Measurements from ENCODE around the gene HDGFL2.
A peak's percentile ranks its signal among the peaks of the same experiment; 100 is the strongest.
"Not testable (repeated sequence)": the region's sequence is repeated elsewhere in the genome, so short reads cannot be mapped to it uniquely, and the experiment has no call there.

The HDGFL2 gene

DNA sequence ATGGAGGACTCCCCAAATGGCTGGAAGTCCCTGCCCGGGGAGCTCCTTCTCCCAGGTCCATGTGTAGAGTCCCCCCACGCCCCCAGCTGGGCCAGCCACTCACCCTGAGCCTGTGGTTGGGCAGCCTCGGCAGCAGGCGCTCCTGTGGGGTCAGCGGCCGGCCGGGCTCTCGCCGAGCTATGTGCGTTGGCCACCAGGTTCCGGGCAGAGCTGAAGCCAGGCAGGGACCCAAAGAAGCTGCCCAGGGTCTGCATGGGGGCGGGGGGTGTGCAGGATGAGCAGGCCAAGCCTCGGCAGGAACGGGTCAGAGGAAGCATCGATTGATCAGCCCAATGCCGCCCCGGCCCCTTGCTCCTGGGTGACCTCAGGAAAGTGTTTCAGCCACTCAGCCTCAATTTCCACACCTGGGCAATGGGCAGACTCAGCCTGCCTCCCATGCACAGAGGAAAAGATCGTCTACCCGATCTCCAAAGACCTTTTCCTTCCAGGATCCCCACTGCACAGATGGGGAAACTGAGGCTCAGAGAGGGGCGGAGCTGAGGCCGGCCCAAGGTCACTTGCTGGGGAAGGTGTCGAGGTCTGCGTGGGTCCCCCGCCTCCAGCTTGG is 45.5 kb downstream of the HDGFL2 start:
- no peak for DNase-seq

DNA sequence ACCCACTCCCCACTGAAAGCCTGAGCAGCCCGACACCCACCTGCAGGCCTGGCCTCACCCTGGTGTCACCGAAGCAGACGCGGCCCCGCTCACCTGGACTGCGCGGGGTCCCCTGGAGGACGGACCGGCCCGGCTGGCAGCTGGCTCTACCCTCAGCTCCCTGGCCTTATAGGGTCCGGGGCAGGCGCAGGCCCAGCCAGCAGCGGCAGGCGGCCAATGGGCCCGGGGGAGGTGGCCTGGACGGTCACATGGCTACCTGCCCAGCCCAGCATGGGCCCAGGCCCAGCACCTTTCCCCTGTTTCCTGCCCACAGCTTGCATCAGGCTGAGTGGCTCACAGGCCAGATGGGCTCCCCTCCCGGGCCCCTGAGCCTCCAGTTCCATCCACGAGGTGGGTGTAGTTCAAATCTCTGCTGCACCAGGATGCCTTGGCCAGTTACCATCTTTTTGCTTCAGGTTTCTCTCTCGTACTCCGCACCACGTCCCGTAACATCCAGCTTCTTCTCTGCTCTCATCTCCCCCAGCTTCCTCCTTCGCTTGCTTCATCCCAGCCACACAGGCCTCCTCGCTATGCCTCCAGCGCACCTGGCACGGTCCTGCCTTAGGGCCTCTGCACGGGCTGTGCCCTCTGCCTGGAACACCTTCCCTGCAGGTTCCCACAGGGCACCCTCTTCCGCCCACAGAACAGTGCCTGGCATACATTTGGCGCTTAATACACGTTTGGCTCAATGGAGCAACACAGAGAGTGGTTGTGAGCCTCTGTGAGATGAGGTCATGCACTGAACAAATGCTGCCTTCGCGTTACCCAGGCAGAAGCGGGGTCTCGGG is 46.5 kb downstream of the HDGFL2 start, which contains the start of gene PLIN4:
Gene PLIN4 (minus strand): TSS at position 142 of the 827 bp plus-strand sequence. CDS start 214 bp downstream, outside the sequence.
- no peak for DNase-seq

DNA sequence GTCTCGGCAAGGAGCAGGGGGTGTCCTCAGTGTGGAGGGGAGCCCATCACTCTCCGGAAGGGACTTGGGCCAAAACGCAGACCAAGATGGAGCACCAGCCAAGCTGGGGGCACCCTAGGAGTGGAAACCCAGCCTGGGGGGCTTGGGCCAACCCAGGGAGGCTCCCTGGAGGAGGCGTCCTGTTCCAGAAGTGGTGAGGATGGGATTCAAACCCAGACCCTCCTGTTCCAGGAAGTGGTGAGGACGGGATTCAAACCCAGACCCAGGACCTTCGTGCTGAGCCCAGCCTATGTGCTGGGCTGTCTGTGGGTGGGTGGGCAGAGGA is 47.0 kb downstream of the HDGFL2 start:
- DNase-seq, result no peak

DNA sequence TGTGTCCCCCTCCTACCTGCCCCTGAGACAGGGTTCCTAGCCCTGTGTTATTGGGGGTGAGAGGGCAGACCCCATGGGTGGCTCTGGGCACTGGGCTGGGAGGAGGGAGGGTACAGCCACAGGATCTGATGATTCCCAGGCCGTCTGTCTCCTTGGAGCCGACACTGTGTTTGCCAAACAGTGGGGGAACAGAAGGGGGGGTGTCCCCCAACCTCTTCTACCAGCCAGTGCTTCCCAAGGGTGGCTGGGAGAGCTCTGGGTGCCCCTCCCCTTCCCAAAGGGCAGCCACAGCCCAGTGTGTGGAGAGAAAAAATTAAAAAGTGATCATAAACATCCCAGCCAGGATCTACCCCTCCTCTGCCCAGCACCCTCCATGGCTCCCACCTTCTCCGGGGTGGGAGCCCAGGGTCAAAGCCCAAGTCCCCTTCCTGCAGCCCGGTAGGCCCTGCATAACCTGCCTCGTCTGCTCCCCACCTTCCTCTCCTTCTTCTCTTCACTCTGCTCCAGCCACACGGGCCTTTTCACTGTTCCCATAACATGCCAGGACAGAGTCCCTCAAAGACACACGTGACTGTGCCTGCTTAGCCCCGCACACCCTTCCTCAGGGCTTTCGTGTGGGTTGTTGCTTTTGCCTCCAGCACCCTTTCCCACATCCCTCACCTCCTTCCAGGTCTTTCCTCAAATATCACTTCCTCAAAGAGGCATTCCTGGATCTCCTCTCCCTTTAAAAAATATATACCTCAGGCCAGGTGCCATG is 47.6 kb downstream of the HDGFL2 start:
- DNase-seq, result no peak

DNA sequence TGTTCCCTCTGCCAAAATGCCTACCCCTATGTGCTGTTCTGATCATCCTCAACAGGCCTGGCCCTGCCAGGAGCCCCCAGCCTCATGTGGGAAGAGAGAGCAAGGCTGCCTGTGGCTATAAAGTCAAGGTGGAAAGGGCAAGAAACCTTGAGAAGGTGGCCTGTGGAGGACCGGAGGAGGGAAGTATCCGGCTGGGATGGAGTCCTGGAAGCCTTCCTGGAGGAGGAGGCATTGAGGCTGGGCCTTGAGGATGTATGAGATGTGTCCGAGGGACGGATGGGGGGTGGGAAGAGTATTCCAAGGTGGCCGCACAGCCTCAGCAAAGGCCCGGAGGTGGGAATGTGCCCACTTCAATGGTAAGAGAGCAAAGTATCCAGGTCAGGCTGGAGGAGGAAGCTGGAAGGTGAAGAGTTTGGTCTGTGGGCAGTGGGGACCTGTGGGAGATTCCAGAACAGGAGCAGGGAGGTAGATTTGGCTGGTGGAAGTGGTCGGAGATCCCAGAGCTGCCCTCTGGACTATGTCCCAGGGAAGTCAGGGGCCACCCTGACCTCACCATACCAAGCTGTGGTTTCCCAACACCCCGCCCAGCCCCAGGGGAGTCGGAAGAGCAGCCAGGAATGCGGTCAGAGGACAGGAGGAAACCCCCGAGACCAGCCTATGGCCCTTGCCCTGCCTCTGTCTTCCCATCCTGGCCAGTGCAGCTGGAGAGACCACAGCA is 49.2 kb downstream of the HDGFL2 start:
- no peak for DNase-seq

DNA sequence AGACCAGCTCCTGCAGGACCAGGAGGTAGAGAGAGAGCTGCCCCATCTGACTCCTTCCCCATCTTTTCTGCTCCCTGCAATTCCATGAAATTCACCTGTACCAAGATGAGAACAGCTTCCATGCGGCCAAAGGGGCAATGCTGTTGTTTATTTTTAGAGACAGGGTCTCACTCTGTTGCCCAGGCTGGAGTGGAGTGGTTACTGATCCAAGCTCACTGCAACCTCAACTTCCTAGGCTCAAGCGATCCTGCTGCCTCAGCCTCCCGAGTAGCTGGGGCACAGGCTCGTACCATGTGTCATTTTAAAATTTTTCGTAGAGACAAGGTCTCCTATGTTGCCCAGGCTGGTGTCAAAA is 49.8 kb downstream of the HDGFL2 start:
- no peak for DNase-seq

DNA sequence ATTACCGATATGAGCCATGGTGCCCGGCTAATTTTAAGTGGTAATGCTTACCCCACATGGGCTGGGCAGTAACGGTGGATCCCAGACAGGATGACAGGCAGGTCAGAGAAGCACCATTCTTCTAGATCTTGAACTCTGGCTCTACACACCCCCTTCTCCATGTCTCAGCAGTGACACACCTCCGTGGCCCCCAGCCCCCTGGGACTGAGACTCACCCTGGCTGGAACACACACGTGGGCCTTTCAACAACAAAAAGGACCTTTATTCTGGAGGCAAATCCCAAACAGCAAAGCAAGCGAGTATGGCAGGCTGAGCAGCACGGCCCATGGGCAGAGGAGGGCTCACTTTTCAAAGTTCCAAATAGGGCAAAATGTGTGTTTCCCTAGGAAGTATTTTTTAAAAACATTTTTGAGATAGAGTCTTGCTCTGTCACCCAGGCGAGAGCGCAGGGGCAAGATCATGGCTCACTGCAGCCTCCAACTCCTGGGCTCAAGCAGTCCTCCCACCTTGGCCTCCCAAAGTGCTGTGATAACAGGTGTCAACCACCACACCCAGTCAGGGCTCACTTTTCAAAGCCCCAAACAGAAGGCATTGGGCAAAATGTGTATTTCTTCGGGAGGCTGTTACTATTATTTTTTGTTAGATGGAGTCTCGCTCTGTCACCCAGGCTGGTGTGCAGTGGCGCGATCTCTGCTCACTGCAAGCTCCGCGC is 50.4 kb downstream of the HDGFL2 start:
- DNase-seq, result no peak

DNA sequence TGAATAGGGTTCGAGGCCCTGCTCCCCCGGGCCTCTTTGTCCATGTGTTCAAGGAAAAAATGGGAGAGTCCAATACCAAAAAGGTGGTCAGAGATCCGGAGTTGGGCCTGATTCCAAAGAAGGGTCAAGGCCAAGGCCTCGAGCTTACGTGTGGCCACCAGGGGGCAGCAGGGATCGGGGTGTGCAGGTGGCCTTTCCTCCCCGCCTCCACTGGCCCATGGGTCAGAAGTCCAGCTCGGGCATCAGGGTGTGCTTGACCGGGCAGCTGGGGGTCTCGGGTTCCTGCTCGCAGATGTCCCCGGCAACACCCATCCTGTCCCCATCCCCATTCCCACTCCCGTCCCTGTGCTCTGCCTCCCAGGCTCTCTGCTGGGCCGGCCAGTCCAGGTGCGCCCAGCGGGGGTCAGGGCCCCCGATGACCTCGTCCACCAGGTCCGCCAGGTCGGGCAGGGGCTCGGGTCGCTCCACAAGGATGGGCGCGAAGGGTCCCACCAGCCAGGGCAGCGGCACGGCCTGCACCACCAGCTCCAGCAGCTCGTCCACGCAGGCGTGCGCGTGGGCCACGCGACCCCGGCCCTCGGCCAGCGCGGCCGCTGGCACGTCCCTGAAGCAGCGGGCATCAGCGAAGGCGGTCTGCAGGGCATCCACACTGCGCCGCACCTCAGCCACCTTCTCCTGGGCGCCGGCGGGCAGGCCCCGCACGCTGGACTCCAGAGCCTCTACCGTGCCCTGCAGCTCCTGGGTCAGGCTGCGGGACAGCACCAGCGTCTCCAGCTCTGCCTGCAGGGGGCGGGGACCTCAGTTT is 51.4 kb downstream of the HDGFL2 start:
- DNase-seq, result no peak

DNA sequence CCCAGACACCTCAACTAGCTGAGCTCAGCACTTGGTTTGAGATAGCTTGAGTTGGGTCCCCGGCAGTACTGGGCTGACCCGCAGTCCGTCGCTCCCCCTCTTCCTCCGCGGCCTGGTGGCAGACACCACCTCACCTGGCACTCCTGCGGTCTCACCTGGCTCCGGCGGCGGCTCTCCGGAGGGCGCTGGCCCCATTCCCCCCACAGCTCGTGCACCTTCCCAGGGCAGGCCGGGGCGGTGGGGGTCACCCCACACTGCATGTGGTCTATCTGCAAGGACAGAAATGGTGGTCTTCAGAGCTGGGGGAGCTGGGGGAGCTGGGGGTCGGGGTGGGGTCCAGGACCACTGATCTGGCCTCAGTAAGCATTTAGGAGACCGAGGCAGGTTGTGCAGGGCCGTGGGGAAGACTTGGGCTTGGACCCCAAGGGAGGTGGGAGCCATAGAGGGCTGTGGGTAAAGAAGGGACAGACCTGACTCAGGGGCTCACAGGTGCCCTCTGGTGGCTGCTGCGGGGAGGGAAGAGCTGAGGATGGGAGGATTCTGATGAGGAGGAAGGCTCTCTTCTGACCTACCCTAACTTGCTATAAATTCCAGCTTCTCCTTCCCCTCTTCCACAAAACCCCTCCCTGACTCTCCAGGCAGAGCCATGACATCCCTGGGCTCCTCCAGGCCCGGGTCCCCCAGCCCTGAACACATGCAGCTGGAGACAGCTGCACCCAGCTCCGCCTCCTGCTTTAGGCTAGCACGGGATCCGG is 52.9 kb downstream of the HDGFL2 start:
- peak; percentile 19 to 62 (median 50) for DNase-seq

DNA sequence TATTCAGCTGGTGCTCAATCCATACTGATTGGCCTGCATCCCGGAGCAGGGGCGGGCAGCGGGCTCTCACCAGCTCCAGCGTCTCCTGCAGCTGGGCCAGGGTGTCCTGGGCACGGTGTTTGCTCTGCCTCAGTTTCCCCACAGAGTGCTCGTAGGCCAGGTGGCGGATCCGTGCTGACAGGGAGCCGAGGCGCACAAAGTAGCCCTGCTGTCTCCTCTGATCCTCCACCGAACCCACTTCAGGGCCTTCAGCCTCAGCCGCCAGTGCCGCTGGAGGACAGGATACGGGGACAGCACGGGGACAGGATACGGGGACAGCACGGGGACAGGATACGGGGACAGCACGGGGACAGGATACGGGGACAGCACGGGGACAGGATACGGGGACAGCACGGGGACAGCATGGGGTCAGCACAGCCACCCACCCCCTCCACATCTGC is 53.5 kb downstream of the HDGFL2 start:
- DNase-seq, result no peak

DNA sequence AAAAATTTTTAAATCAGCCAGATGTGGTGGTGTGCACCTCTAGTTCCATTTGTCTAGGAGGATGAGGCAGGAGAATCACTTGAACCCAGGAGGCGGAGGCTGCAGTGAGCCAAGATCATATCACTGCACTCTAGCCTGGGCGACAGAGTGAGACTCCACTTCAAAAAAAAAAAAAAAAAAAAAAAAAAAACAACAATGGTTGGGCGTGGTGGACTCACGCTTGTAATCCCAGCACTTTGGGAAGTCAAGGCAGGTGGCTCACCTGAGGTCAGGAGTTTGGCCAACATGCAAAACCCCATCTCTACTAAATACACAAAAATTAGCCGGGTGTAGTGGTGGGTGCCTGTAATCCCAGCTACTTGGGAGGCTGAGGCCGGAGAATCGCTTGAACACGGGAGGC is 55.3 kb downstream of the HDGFL2 start:
- DNase-seq, result not testable (repeated sequence)

DNA sequence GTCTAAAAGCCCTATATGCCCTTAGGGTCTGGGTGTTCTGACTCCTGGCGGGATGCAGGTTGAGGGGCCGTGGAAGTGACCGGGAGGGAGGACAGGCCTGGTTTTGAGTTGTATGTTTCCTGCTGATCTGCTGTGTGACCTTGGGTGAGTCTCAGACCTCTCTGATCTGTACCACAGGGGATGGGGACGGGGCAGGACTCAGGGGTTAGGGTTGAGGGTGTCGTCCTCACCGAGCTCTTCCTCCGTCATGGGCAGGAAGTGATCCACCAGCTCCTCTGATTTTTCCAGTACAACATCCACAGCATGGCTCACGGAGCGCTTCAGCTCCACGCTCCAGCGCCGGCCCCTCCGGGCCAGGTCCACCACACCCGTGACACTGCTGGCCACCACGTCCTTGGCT is 56.7 kb downstream of the HDGFL2 start:
- no peak for DNase-seq

DNA sequence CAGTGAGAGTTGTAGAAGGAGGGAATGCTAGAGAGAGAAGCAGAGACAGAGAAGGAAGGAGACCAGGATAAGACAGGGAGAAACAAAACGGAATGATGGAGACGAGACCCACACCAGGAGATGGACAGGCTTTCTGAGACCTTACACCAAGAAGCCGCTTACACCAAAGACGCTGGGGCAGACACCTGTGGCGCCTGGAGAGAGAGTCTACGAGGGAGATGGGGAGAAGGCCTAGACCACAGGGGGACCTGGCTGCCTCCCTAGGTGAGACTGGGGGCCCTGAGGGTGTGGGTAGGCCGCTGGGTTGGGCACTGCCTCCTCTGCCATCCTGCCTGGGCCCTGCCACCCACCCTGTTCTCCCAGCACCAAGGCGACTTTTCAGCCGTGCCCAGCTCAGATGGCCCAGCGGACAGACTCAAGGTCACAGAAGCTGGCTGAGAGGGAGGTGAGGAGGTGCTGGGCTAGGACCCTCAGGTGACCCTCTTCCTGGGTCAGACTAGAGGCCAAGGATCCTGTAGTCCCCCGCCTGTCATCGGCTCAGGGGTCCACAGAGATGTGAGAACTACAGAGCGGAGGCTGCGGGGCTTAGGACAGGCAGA is 57.9 kb downstream of the HDGFL2 start:
- no peak for DNase-seq

DNA sequence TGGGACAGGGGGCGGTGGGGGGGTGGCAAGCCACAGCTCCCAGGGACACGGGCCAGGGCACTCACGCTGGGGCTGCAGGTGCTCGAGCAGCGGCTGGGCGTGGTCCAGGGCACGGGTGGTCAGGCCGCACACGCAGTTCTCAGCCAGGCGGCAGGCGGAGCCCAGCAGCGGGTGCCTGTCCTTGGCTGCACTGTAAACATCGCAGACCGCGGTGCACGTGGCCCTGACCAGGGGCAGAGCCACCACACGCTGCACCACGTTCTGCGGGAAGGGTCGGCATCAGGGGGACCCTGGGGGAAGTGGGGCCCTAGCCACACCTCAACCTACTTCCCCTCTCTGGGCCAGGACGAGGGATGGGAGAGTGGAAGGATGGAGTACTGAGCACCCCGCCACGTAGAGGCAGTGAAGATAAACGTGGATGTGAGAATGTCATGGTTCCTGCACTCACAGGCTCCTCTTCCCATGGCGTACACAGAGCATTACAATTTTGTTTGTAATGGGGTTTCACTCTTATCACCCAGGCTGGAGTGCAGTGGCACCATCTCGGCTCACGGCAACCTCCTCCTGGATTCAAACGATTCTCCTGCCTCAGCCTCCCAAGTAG is 59.6 kb downstream of the HDGFL2 start:
- no peak for DNase-seq

DNA sequence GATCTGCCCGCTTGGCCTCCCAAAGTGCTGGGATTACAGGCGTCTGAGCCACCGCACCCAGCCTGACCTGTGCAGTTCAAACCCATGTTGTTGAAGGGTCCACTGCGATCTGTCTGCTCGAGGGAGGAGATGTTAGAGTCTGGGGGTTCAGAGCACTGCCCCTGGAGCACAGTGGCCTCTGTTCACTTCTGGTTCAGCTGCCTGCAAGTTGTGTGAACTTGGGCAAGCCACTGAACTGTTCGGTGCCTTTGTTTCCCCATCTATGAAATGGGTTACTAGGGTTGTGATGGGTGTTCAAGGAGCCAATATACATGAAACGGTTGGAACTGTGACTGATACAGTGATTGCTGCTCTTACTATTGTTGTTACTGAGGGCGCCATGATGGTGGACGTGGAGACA is 61.2 kb downstream of the HDGFL2 start:
- no peak for DNase-seq

DNA sequence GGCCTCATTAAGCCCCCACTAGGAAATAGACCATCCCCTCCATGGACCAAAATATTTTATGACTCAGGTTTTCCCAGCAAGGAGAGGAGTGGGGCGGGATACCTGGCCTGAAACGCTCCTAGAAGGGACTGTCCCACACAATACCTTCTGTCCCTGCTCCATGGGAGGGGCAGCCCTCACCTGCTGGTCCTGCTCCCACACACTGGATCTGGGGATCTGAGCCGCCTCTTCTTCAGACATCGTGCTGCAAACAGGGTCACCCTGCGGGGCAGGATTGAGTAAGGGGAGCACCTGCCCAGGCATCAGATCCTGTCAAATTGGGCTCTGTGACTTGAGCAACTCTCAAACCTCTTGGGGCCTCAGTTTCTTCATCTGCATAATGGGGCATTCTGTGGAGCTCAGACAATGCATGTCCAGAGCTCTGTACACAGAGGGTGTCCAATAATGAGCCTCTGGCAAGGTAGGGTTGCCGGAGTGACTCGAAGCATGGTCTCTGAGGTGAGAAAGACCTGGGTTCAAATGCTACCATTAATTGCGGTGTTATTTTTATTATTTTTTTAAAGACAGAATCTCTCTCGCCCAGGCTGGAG is 61.8 kb downstream of the HDGFL2 start:
- no peak for DNase-seq

DNA sequence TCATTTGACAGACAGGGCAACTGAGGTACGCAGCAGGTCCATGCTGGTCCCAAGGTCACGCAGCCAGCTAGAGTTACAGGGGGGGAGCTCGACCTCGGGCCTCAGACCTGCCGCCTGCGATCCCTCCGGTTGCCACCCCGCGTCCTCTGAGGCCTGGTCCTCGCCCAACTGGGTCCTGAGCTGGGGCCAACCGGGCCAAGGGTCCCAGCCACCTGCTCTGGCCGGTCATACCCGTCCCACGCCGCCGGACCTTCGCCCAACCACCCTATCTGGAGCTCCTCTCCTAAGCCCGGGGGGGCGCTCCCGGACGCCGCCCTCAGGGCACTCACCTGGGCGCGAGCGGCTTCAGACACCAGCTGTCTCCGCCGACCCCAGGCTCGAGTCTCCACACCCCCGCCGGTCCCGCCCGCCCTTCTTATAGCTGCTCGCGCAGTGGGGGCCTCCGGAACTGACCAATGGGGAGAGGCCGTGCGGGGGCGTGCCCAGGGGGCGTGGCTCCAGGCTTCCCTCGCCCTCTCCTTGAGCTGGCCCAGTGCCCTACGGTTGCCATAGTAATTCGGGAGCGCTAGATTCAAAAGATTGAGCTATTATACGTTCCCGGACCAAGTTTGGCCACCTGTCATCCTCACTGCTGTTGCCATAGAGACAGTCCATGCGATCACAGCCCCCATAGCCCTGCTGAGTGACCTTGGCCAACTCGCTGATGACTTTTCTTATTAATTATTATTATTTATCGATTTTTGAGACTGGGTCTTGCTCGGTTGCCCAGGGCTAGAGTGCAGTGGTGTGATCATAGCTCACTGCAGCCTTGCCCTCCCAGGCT is 63.0 kb downstream of the HDGFL2 start, which contains the start of gene PLIN5:
Gene PLIN5 (minus strand): TSS at position 389 of the 823 bp plus-strand sequence. CDS start 1,150 bp downstream, outside the sequence.
- peak in 2 of 4 experiments; percentile 13 to 40 for DNase-seq

DNA sequence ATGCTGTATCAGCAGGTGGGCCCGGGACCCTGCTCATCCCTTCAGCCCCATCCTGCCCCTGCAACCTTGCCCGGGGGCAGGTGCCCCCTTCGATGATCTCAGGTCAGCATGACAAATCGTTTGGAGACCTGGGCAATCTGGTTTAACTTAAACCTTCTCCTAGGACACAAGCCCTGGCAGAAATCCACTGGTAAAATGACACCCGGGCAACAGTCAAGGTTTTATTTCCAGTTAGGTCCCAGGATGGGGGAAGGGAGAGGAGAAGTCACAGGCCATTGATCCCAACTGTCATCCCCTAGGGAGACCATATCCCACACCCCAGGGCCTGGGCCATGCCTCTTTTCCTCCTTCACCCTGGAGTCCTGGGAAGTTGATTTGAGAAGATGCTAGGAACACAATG is 64.7 kb downstream of the HDGFL2 start:
- DNase-seq, result no peak
